Loucy (cell line): ENCODE results near the gene SLC25A11.
"Not testable (repeated sequence)": the region's sequence is repeated elsewhere in the genome, so short reads cannot be mapped to it uniquely, and the experiment has no call there.

Experiments used
- H2AFZ ChIP-seq: fragments of 200-600 bp; sonication (generic); 2 replicates; pipeline ENCODE4 v1.6.0; 2016; ENCODE audit warnings: antibody characterized with exemption, mild to moderate bottlenecking, low read length, moderate library complexity
- H3F3A ChIP-seq: fragments of 200-600 bp; 2 replicates; pipeline ENCODE4 v1.6.0; 2016; ENCODE audit warnings: antibody characterized with exemption, low read depth, mild to moderate bottlenecking
- H3K27me3 ChIP-seq: fragments of 200-600 bp; sonication (generic); 2 replicates; pipeline ENCODE4 v1.6.1; 2014; ENCODE audit warnings: low read length, mild to moderate bottlenecking; ENCODE audit not compliant: insufficient read depth, poor library complexity, severe bottlenecking
- H3K36me3 ChIP-seq: fragments of 200-600 bp; sonication (generic); 2 replicates; pipeline ENCODE4 v1.6.1; 2016; ENCODE audit warnings: low read length; ENCODE audit not compliant: insufficient read depth
- H3K4me1 ChIP-seq: fragments of 200-600 bp; sonication (generic); 2 replicates; pipeline ENCODE4 v1.5.1; 2014; ENCODE audit warnings: low read length, mild to moderate bottlenecking; ENCODE audit not compliant: insufficient read depth, poor library complexity, severe bottlenecking
- H3K4me2 ChIP-seq: fragments of 200-600 bp; sonication (generic); 2 replicates; pipeline ENCODE4 v1.6.0; 2014; ENCODE audit warnings: antibody characterized with exemption, low read length, low read depth, mild to moderate bottlenecking; ENCODE audit not compliant: poor library complexity, severe bottlenecking
- H3K4me3 ChIP-seq: fragments of 200-600 bp; sonication (generic); 2 replicates; pipeline ENCODE4 v1.5.1; 2014; ENCODE audit warnings: low read length, mild to moderate bottlenecking, mixed read lengths; ENCODE audit not compliant: poor library complexity, severe bottlenecking
- H3K79me2 ChIP-seq: fragments of 200-600 bp; sonication (generic); 2 replicates; pipeline ENCODE4 v1.6.1; 2014; ENCODE audit warnings: low read length; ENCODE audit not compliant: insufficient read depth
- H3K9ac ChIP-seq: fragments of 200-600 bp; sonication (generic); 2 replicates; pipeline ENCODE4 v1.6.0; 2014; ENCODE audit warnings: mild to moderate bottlenecking, low read depth, low read length, moderate library complexity; ENCODE audit not compliant: poor library complexity, severe bottlenecking
- H3K9me2 ChIP-seq: fragments of 200-600 bp; sonication (generic); replicated peaks from 2 replicates; pipeline ENCODE4 v1.6.1; 2016; ENCODE audit warnings: low read depth, low read length, mixed read lengths
- H3K9me3 ChIP-seq: fragments of 200-600 bp; sonication (generic); 2 replicates; pipeline ENCODE4 v1.6.1; 2014; ENCODE audit warnings: mild to moderate bottlenecking, antibody characterized with exemption, low read length, low read depth; ENCODE audit not compliant: insufficient read depth
- H4K20me1 ChIP-seq: fragments of 200-600 bp; sonication (generic); 2 replicates; pipeline ENCODE4 v1.6.0; 2014; ENCODE audit warnings: antibody characterized with exemption, low read length, mild to moderate bottlenecking; ENCODE audit not compliant: insufficient read depth, poor library complexity, severe bottlenecking
- EZH2phosphoT487 ChIP-seq: fragments of 200-600 bp; IDR thresholded peaks from 2 replicates; pipeline ENCODE4 v1.6.1; 2018; ENCODE audit warnings: antibody characterized with exemption, mild to moderate bottlenecking, moderate library complexity, borderline replicate concordance
- TF ChIP-seq, protein P1 (sequence below): fragments of 200-600 bp; sonication (generic); conservative IDR thresholded peaks from 2 replicates; pipeline ENCODE4 v1.5.1; 2014; ENCODE audit warnings: mild to moderate bottlenecking, antibody characterized with exemption, low read length

SLC25A11 gene

DNA sequence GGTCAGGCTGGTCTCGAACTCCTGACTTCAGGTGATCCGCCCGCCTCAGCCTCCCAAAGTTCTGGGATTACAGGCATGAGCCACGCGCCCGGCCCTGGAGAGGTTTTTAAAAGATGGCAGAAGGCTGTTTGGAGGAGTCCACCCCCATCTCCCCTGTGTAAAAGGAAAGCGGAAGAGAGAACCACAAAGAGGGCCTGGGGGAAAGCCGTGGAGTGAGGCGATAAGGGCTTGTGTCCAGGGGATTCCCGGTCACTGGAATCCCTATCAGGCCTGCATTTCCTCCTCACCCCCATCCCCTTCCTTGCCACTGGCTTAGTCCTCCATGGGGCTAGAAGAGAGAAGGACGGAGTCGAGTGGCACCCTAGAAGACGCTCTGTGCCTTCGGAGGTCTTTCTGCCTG is 7.9 kb downstream of the SLC25A11 start, which contains the start of gene GP1BA:
GP1BA (plus strand) TSS at position 315 of the 400 bp plus-strand sequence. CDS start 328 bp downstream, outside the sequence.
- Histone ChIP-seq H3K4me1 (peaks cover 32% of the 10 kb centered on the region), H3K36me3 (no peaks in the 10 kb centered on the region), H3K9me2 (no peaks in the 10 kb centered on the region), H3K27me3 (no peaks in the 10 kb centered on the region), H3K9me3 (no peaks in the 10 kb centered on the region), H3K4me2 (peak within 1 kb of the TSS; percentile 80), H4K20me1 (no peaks in the 10 kb centered on the region), H2AFZ (no peak within 1 kb of the TSS), H3K9ac (peak within 1 kb of the TSS; percentile 52), H3K4me3 (no peak within 1 kb of the TSS), H3F3A (peaks cover 6% of the 10 kb centered on the region; the same call in 1 of the 2 replicates), H3K79me2 (peaks cover 7% of the 10 kb centered on the region; the same call in 1 of the 2 replicates)
- TF ChIP-seq EZH2phosphoT487, result no peak
- TF ChIP-seq, protein P1, sequence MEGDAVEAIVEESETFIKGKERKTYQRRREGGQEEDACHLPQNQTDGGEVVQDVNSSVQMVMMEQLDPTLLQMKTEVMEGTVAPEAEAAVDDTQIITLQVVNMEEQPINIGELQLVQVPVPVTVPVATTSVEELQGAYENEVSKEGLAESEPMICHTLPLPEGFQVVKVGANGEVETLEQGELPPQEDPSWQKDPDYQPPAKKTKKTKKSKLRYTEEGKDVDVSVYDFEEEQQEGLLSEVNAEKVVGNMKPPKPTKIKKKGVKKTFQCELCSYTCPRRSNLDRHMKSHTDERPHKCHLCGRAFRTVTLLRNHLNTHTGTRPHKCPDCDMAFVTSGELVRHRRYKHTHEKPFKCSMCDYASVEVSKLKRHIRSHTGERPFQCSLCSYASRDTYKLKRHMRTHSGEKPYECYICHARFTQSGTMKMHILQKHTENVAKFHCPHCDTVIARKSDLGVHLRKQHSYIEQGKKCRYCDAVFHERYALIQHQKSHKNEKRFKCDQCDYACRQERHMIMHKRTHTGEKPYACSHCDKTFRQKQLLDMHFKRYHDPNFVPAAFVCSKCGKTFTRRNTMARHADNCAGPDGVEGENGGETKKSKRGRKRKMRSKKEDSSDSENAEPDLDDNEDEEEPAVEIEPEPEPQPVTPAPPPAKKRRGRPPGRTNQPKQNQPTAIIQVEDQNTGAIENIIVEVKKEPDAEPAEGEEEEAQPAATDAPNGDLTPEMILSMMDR, result no peak

DNA sequence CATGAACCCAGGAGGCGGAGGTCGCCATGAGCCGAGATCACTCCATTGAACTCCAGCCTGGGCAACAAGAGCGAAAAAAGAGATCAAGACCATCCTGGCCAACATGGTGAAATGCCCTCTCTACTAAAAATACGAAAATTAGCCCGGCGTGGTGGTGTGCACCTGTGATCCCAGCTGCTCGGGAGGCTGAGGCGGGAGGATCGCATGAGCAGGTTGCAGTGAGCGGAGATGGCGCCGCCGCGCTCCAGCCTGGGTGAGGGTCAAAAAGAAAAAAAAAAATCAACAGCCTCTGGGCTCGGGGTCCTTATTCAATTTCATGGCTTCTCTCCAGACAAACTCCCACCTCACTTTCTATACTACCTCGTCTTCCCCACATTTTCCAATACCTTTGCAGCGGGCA is 11.0 kb downstream of the SLC25A11 start:
- Histone ChIP-seq H2AFZ (no peak overlapping the region), H3K9ac (no peak overlapping the region), H3K36me3 (no peaks in the 10 kb centered on the region), H3K9me3 (no peaks in the 10 kb centered on the region), H3K27me3 (no peaks in the 10 kb centered on the region), H4K20me1 (no peaks in the 10 kb centered on the region), H3K79me2 (no peaks in the 10 kb centered on the region), H3F3A (no peaks in the 10 kb centered on the region), H3K9me2 (no peaks in the 10 kb centered on the region), H3K4me2 (no peak overlapping the region), H3K4me3 (no peak overlapping the region), H3K4me1 (peaks cover 10% of the 10 kb centered on the region)
- no peak for TF ChIP-seq EZH2phosphoT487
- TF ChIP-seq, protein P1, result no peak

DNA sequence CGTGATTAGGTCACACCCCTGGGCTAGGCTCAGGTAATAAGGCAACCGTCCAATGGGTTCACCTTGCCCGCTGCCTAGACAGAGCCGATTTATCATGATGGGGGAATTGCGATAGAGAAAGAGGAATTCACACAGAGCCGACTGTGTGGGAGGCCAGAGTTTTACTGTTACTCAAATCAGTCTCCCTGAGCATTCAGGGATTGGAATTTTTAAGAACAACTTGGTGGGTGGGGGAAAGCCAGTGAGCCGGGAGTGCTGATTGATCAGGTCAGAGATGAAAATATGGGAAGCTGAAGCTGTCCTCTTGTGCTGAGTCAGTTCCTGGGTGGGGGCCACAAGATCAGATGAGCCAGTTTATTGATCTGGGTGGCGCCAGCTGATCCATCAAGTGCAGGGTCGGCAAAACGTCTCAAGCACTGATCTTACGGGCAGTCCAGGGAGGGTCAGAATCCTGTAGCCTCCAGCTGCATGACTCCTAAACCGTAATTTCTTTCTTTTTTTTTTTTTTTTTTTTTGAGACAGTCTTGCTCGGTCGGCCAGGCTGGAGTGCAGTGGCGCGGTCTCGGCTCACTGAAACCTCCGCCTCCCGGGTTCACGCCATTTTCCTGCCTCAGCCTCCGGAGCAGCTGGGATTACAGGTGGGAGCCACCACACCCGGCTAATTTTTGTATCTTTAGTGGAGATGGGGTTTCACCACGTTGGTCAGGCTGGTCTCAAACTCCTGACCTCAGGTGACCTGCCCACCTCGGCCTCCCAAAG is 13.1 kb downstream of the SLC25A11 start:
- not testable (repeated sequence) for H3K79me2 ChIP-seq, H3K27me3 ChIP-seq, H3K36me3 ChIP-seq, H3F3A ChIP-seq, H3K9me2 ChIP-seq, H3K9ac ChIP-seq, H3K9me3 ChIP-seq, H3K4me3 ChIP-seq, H3K4me1 ChIP-seq, H2AFZ ChIP-seq, H4K20me1 ChIP-seq, H3K4me2 ChIP-seq

DNA sequence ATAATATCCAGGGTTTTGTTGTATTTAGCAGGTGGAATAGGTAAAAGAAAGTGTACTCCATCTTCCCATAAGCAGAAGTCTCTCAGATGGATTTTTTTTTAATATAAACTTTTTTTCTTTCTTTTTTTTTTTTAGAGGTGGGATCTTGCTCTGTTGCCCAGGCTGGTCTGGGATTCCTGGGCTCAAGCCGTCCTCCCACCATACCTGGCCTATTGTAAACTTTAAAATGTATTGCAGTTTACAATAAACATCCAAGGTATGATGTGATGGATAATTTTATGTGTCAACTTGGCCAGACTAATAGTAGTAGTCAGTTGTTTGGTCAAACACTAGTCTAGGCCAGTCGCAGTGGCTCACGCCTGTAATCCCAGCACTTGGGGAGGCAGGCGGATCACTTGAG is 18.5 kb downstream of the SLC25A11 start:
- H3K79me2 ChIP-seq, result no peaks in the 10 kb centered on the region
- H3K9me2 ChIP-seq, result no peaks in the 10 kb centered on the region
- no peaks in the 10 kb centered on the region for H3F3A ChIP-seq
- H3K4me3 ChIP-seq, result no peak overlapping the region
- H3K9me3 ChIP-seq, result no peaks in the 10 kb centered on the region
- TF ChIP-seq, protein P1, result no peak
- no peak for TF ChIP-seq EZH2phosphoT487
- no peaks in the 10 kb centered on the region for H4K20me1 ChIP-seq
- no peak overlapping the region for H3K9ac ChIP-seq
- H3K4me2 ChIP-seq, result no peak overlapping the region
- H3K27me3 ChIP-seq, result no peaks in the 10 kb centered on the region
- H3K36me3 ChIP-seq, result no peaks in the 10 kb centered on the region
- no peaks in the 10 kb centered on the region for H3K4me1 ChIP-seq
- H2AFZ ChIP-seq, result no peak overlapping the region
